Sigmoid colon (tissue), 7 donors: ENCODE results near the gene PLA1A. TPM values are rescaled to one million over a fixed set of nuclear protein-coding genes. Genes with fewer than 3 reads are reported as not detected.

ENCODE experiments used
- DNase-seq: peaks from one replicate; pipeline ENCODE4 v3.0.0-alpha.2; 2019
- H3K27ac ChIP-seq, 4 donors: fragments of 200-600 bp; sonication (generic); one replicate each; pipeline ENCODE4 v1.5.1; 2016 to 2019; ENCODE audit warnings: mild to moderate bottlenecking in 1 of 4
- H3K27me3 ChIP-seq, 3 donors: fragments of 200-600 bp; sonication (generic); one replicate each; pipeline ENCODE4 v1.5.1; 2019; ENCODE audit warnings: mild to moderate bottlenecking in 1 of 3
- H3K36me3 ChIP-seq, 4 donors: fragments of 200-600 bp; sonication (generic); one replicate each; pipeline ENCODE4 v1.5.1; 2016 to 2019
- H3K4me1 ChIP-seq, 4 donors: fragments of 200-600 bp; sonication (generic); one replicate each; pipeline ENCODE4 v1.5.1; 2017 to 2019
- H3K4me3 ChIP-seq, 4 donors: fragments of 200-600 bp; sonication (generic); one replicate each; pipeline ENCODE4 v1.5.1; 2017 to 2019; ENCODE audit warnings: mild to moderate bottlenecking in 2 of 4, moderate library complexity in 1 of 4
- H3K9me3 ChIP-seq, 4 donors: fragments of 200-600 bp in 3 of 4; sonication (generic) in 3 of 4; one replicate each; pipeline versions ENCODE4 v1.5.1 to v1.6.1; 2013 to 2019
- CTCF ChIP-seq, 4 experiments: fragments of 450-650 bp in 3 of 4; fragments of 200-600 bp in 1 of 4; IDR thresholded peaks; one replicate each; pipeline ENCODE4 v1.5.1; 2016 to 2019; ENCODE audit warnings: antibody characterized with exemption in 4 of 4, mild to moderate bottlenecking in 3 of 4, moderate library complexity in 2 of 4
- EP300 ChIP-seq, 4 donors: sonication (generic); formaldehyde crosslinking; IDR thresholded peaks; one replicate each; pipeline ENCODE4 v1.6.1; 2017; ENCODE audit warnings: antibody characterized with exemption in 4 of 4
- POLR2A ChIP-seq, 2 donors: fragments of 450-650 bp; IDR thresholded peaks; one replicate each; pipeline ENCODE4 v1.6.1; 2016; ENCODE audit warnings: antibody characterized with exemption in 2 of 2, mild to moderate bottlenecking in 2 of 2, moderate library complexity in 2 of 2
- POLR2AphosphoS5 ChIP-seq, 4 donors: sonication (generic); formaldehyde crosslinking; IDR thresholded peaks; one replicate each; pipeline ENCODE4 v1.6.1; 2017; ENCODE audit warnings: antibody characterized with exemption in 4 of 4
- WGBS, 2 donors: extraction: QIAGEN DNeasy Blood & Tissue Kit; methylation state at CpG; one replicate each; pipeline ENCODE4 v1.1.7; 2013; 5-methylcytosine and 5-hydroxymethylcytosine counted together
- intact Hi-C: fragments of 100-400 bp; cut with DNase I; formaldehyde crosslinking; loops from one replicate; pipeline ENCODE4 v1.15.1; 2023
- polyA plus RNA-seq, 3 donors: library from polyadenylated mRNA; stranded (reverse); fragments of 200-250 nt; gene quantifications; one replicate each; pipeline ENCODE4 v1.2.3, GENCODE V29; 2013
- total RNA-seq, 4 donors: library from RNA; depleted of rRNA; stranded (reverse); fragments of >200 nt; gene quantifications; one replicate each; pipeline ENCODE4 v1.1.0, GENCODE V29; 2016
- donor health status: healthy with polysubstance abuse.
- donor health status: Bipolar disorder and iron deficiency.
- donor health status: healthy.

PLA1A gene
- total and polyA plus RNA-seq, 7 donors, result 0.69 to 4.6 (median 2.1) TPM; not detected in 1

GRCh38 chr3:119613201-119613600 is 15.5 kb downstream of the PLA1A start:
- Histone ChIP-seq H3K27me3 (no peaks in the 10 kb centered on the region), H3K27ac (no peak overlapping the region), H3K4me3 (no peak overlapping the region), H3K9me3 (no peaks in the 10 kb centered on the region), H3K36me3 (no peaks in the 10 kb centered on the region), H3K4me1 (no peaks in the 10 kb centered on the region)
- 85 to 86% methylated on average over 1 of the region's 1 CpG for WGBS, 2 donors
- TF ChIP-seq POLR2A (IDR thresholded peaks at IDR 0.05), result no peak
- no peak for TF ChIP-seq POLR2AphosphoS5 (IDR thresholded peaks at IDR 0.05)
- no peak for TF ChIP-seq CTCF (IDR thresholded peaks at IDR 0.05)
- no peak for TF ChIP-seq EP300 (IDR thresholded peaks at IDR 0.05)
- intact Hi-C loops, result no loop called here
- DNase-seq, result no peak

GRCh38 chr3:119613872-119614271 is 16.2 kb downstream of the PLA1A start:
- Histone ChIP-seq H3K36me3 (no peaks in the 10 kb centered on the region), H3K27me3 (no peaks in the 10 kb centered on the region), H3K9me3 (no peaks in the 10 kb centered on the region), H3K27ac (no peak overlapping the region), H3K4me1 (no peaks in the 10 kb centered on the region), H3K4me3 (no peak overlapping the region)
- no peak for DNase-seq
- no peak for TF ChIP-seq POLR2A (IDR thresholded peaks at IDR 0.05)
- no peak for TF ChIP-seq POLR2AphosphoS5 (IDR thresholded peaks at IDR 0.05)
- TF ChIP-seq EP300 (IDR thresholded peaks at IDR 0.05), result no peak
- no peak for TF ChIP-seq CTCF (IDR thresholded peaks at IDR 0.05)
- intact Hi-C loops, result no loop called here
- 90 to 93% methylated on average over 4 of the region's 4 CpGs for WGBS, 2 donors

DNA sequence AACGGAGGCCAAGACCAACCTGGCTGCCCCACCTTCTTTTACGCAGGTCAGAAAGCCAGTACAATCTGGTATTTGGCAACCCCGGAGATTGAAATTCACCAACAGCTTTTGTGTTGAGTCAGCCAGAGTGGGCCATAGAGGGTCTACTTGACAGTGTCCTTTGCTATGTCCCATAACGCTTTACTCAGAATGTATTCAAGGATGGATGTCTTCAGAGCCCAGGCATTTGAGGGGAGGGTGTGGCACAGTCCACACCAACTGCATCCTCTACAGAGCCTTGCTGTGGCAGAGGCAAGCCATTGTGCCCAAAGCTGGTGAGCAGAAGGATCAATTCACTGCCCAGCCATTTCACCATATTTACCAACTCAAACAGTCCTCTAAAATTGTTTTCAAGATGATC is 18.4 kb downstream of the PLA1A start:
- 81 to 83% methylated on average over 4 of the region's 4 CpGs for WGBS, 2 donors
- H3K27me3 ChIP-seq, result no peaks in the 10 kb centered on the region
- no peaks in the 10 kb centered on the region for H3K9me3 ChIP-seq
- no peak overlapping the region for H3K27ac ChIP-seq
- intact Hi-C loops, result no loop called here
- no peak for TF ChIP-seq EP300 (IDR thresholded peaks at IDR 0.05)
- TF ChIP-seq POLR2AphosphoS5 (IDR thresholded peaks at IDR 0.05), result no peak
- no peak for TF ChIP-seq CTCF (IDR thresholded peaks at IDR 0.05)
- no peak for TF ChIP-seq POLR2A (IDR thresholded peaks at IDR 0.05)
- no peak for DNase-seq
- no peaks in the 10 kb centered on the region for H3K36me3 ChIP-seq
- no peaks in the 10 kb centered on the region for H3K4me1 ChIP-seq
- H3K4me3 ChIP-seq, result no peak overlapping the region

- H3K4me3 ChIP-seq, result no peak overlapping the region
- no peaks in the 10 kb centered on the region for H3K36me3 ChIP-seq
- H3K27me3 ChIP-seq, result no peaks in the 10 kb centered on the region
- 78 to 85% methylated on average over 7 of the region's 7 CpGs for WGBS, 2 donors
- H3K9me3 ChIP-seq, result no peaks in the 10 kb centered on the region
- H3K4me1 ChIP-seq, result no peaks in the 10 kb centered on the region
- TF ChIP-seq EP300 (IDR thresholded peaks at IDR 0.05), result no peak
- no peak for TF ChIP-seq POLR2AphosphoS5 (IDR thresholded peaks at IDR 0.05)
- no peak for TF ChIP-seq CTCF (IDR thresholded peaks at IDR 0.05)
- TF ChIP-seq POLR2A (IDR thresholded peaks at IDR 0.05), result no peak
- intact Hi-C loops, result no loop called here
- no peak overlapping the region for H3K27ac ChIP-seq
- no peak for DNase-seq
Measured at GRCh38 chr3:119619094-119619493, 21.4 kb downstream of the PLA1A start.

- Histone ChIP-seq H3K27me3 (no peaks in the 10 kb centered on the region), H3K36me3 (no peaks in the 10 kb centered on the region), H3K27ac (no peak overlapping the region), H3K4me1 (no peaks in the 10 kb centered on the region), H3K9me3 (no peaks in the 10 kb centered on the region), H3K4me3 (no peak overlapping the region)
- intact Hi-C loops, result no loop called here
- TF ChIP-seq POLR2AphosphoS5 (IDR thresholded peaks at IDR 0.05) (no peak), EP300 (IDR thresholded peaks at IDR 0.05) (no peak), CTCF (IDR thresholded peaks at IDR 0.05) (no peak), POLR2A (IDR thresholded peaks at IDR 0.05) (no peak)
- no peak for DNase-seq
- 98% methylated on average over 5 of the region's 5 CpGs for WGBS, 2 donors
Measured at GRCh38 chr3:119620899-119621298, 23.2 kb downstream of the PLA1A start.
